Activated CD4-positive, alpha-beta T cell treated with anti-CD3 and anti-CD28 coated beads, Interleukin-2, Interleukin-6, amounts not matched to agents 100 ng/mL and 50 ng/mL, durations not matched to agents 16 hours and 8 hours (primary cell): ENCODE results near the gene F11R.
"Not testable (repeated sequence)": the region's sequence is repeated elsewhere in the genome, so short reads cannot be mapped to it uniquely, and the experiment has no call there.

Experiments
- DNase-seq: peaks from one replicate; pipeline ENCODE4 v3.0.0-alpha.2; 2020

Gene F11R

GRCh38 chr1:160956966-160957365 lies 64.0 kb downstream of the F11R start:
- no peak for DNase-seq

DNA sequence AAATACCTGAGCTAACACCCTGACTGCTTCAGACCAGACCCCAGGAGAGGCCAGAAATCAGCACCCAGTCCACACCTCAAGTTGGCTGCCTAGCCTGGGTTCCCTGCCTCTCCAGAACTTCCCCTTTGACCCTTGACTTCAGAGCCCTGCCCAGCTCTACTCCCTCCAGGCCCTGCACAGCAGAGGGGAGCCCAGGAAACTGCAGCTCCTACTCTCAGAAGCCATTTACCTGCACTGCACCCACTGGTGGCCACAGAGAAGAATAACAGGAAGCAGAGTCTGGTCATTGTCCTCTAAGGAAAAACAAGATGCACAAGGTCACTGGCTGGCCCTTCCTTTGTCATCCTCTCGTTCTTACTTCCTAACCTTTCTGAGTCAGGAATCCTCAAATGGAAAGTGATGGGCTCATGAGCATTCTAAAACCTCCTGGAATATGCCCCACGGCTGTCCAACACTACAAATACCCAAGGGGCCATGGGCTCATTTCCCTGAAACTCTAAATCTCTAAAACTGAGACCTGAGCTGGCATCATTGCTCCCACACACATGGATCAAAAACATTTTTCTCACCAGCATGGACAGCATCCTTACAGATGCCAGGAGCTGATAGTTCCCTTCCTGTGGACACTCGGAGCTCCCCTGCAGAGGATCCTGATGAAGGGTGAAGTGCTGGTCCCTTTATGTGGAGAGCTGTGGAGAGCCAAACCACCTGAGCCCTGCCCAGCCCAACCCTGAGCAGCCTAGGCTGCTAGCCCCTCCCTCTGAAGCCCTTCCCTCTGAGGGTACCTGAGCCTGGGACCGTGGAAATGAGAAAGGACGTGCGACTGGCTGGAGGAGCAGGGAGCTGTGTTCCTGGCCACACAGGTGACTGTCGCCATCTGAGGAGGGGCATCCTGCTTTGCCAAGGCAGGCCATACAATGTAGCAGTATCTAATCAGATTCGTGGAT lies 66.5 kb downstream of the F11R start, which contains the start of gene ITLN2:
ITLN2 (minus strand) TSS at position 652 of the 947 bp plus-strand sequence; CDS start at position 584, 68 bp downstream.
- DNase-seq: peak; percentile 61

- no peak for DNase-seq
Observed at GRCh38 chr1:160953030-160953429, 67.9 kb downstream of the F11R start.

DNA sequence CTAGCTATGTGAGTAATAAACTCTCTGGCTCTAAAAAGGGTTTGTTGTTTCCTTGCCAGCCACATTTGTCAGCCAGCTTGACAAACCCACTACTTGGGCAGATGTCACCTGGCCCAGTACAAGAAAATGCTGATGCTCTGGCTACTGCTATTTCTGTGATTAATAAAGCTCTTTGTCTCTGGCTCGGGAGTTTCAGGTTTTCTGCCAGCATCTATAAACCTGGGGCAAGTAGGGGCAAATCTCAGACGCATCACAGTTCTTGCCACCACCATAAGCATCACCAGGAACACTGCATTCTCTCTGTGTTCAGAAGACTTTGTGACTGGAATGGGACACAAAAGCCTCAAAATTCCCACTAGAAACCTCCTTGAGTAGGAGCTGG lies 68.8 kb downstream of the F11R start:
- no peak for DNase-seq

GRCh38 chr1:160951443-160952128 lies 69.4 kb downstream of the F11R start:
- peak; percentile 78 for DNase-seq

DNA sequence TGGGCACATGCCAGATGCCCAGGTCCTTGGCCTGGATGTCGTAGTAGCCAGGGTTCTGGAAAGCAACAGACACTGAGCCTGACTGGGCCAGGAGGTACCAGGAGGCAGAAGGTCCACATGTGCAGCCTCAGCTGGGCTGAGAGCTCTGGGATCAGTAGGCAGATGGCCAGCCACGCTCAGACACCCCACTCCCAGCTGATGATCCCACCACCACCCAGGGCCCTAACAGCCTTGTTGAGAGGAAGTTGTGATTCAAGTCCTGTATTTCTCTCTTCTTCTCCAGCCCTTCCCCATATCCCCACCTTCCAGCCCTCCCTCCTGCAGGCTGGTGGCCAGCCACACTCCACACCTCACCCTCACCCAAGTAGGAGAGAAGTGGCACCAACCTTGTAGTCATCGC lies 70.3 kb downstream of the F11R start:
- no peak for DNase-seq

- no peak for DNase-seq
Observed at GRCh38 chr1:160949881-160950280, 71.1 kb downstream of the F11R start.

- not testable (repeated sequence) for DNase-seq
Observed at GRCh38 chr1:160949216-160949880, 71.6 kb downstream of the F11R start.

- not testable (repeated sequence) for DNase-seq
Observed at GRCh38 chr1:160947174-160947759, 73.7 kb downstream of the F11R start.

- not testable (repeated sequence) for DNase-seq
Observed at GRCh38 chr1:160945881-160946280, 75.1 kb downstream of the F11R start.
